ENCODE measurements around the gene S100A14. TPM values are rescaled to one million over a fixed set of nuclear protein-coding genes. Genes with fewer than 3 reads are reported as not detected.

Gene S100A14
- total and polyA plus RNA-seq, 9 of the 15 experiments (the other 6 are each of a cell fraction or from before 2014, with no cell fraction given) = 0.10 to 0.64 (median 0.24) TPM; not detected in 3

GRCh38 chr1:153626904-153627714, 11.0 kb upstream of the S100A14 start, which contains the start of gene S100A13 (continued):
- TF ChIP-seq, protein P1, sequence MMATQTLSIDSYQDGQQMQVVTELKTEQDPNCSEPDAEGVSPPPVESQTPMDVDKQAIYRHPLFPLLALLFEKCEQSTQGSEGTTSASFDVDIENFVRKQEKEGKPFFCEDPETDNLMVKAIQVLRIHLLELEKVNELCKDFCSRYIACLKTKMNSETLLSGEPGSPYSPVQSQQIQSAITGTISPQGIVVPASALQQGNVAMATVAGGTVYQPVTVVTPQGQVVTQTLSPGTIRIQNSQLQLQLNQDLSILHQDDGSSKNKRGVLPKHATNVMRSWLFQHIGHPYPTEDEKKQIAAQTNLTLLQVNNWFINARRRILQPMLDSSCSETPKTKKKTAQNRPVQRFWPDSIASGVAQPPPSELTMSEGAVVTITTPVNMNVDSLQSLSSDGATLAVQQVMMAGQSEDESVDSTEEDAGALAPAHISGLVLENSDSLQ (IDR thresholded peaks at IDR 0.05) = peak; percentile 61
- TF ChIP-seq USF1 (CRISPR knock-in tag; IDR thresholded peaks at IDR 0.05) (no peak), ZBTB43 (CRISPR knock-in tag; IDR thresholded peaks at IDR 0.05) (0 out of 2 replicates have a peak, but pooled peaks have one; percentile 41), MLLT1 (IDR thresholded peaks at IDR 0.05) (0 out of 4 replicates have a peak, but pooled peaks of 1 of the 2 experiments have one; percentile 30), HDAC1 (IDR thresholded peaks at IDR 0.05) (peak in 1 of 2 experiments; percentile 42; a peak in 1 of 4 replicates), CTBP1 (IDR thresholded peaks at IDR 0.05; ENCODE audit: borderline replicate concordance) (peak; percentile 59; the same call in 1 of the 2 replicates), POLR2H (tag; IDR thresholded peaks at IDR 0.05; ENCODE audit: low read depth) (peak; percentile 93), CHD2 (IDR thresholded peaks at IDR 0.05; ENCODE audit: low read depth, low read length) (0 out of 2 replicates have a peak, but pooled peaks have one; percentile 5), CTCFL (IDR thresholded peaks at IDR 0.05; ENCODE audit: borderline replicate concordance, insufficient read depth, low read depth, low read length, poor library complexity, severe bottlenecking) (peak; percentile 88), YBX1 (IDR thresholded peaks at IDR 0.05) (no peak), MAFG (tag; conservative IDR thresholded peaks at IDR 0.05) (no peak), RNF2 (IDR thresholded peaks at IDR 0.05) (0 out of 2 replicates have a peak, but pooled peaks have one; percentile 47), ETS1 (conservative IDR thresholded peaks at IDR 0.05; ENCODE audit: control insufficient read depth, low read depth, low read length) (0 out of 2 replicates have a peak, but pooled peaks have one; percentile 26), POLR2AphosphoS2 (IDR thresholded peaks at IDR 0.05; ENCODE audit: low read length) (peak; percentile 68; the same call in 1 of the 2 replicates), DPF2 (IDR thresholded peaks at IDR 0.05) (peak; percentile 48), ZNF778 (CRISPR knock-in tag; IDR thresholded peaks at IDR 0.05) (no peak), MBD2 (IDR thresholded peaks at IDR 0.05; ENCODE audit: borderline replicate concordance, low read depth) (peak; percentile 52; the same call in 1 of the 2 replicates), LEF1 (IDR thresholded peaks at IDR 0.05) (peak; percentile 58; the same call in 1 of the 2 replicates)

Measured in K562 (cell line).